Measurements from ENCODE around the gene SCLY. TPM values are rescaled to one million over a fixed set of nuclear protein-coding genes. Genes with fewer than 3 reads are reported as not detected.

SCLY gene
- total and polyA plus RNA-seq, 2 of the 13 experiments (the other 11 are each of a cell fraction or from before 2014, with no cell fraction given), result 27.9 to 38.6 TPM

DNA sequence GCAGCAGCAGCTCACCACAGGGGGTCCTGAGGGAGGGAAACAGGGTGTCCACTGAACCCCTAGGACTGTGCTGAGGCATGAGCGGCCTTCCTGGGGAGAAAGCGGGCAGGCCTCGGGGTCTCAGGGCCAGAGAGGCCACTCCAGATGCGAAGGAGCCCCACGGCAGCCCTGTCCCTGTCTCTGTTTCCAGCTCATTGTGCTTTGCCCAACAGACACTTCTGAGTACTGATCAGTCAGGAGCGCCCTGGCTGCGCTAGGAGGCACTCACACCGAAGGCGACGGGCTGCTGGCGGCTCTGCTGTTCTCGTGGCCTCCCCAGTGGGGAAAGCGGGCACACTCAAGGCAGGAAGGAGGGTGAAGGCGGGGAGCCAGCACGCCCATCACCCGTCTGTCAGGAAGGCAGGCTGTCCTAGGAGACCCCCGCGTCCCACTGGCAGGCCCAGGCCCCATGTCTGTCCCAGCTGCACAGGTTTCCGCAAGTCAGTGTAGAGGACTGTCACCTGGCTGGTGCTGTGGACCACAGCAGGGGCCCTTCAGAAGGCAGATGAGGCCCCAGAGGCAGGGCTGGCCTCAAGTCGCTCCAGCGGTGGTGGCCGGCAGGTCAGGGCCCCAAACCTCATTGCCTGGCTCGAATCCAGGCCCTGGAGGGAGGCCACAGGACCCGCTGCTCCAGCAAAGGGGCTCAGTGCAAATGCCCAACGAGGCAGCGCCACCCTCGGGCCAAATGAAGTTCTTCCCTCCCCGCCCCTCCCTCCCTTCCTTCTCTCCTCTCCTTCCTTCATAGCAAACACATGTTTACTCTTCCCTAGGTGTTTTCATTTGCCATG, 46.1 kb downstream of the SCLY start (continued):
- TF ChIP-seq, protein P1, sequence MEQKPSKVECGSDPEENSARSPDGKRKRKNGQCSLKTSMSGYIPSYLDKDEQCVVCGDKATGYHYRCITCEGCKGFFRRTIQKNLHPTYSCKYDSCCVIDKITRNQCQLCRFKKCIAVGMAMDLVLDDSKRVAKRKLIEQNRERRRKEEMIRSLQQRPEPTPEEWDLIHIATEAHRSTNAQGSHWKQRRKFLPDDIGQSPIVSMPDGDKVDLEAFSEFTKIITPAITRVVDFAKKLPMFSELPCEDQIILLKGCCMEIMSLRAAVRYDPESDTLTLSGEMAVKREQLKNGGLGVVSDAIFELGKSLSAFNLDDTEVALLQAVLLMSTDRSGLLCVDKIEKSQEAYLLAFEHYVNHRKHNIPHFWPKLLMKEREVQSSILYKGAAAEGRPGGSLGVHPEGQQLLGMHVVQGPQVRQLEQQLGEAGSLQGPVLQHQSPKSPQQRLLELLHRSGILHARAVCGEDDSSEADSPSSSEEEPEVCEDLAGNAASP (CRISPR knock-in tag; IDR thresholded peaks at IDR 0.05; ENCODE audit: borderline replicate concordance), result no peak
- TF ChIP-seq KLF13 (CRISPR knock-in tag; IDR thresholded peaks at IDR 0.05) (0 out of 2 replicates have a peak, but pooled peaks have one; percentile 40), FOXJ3 (CRISPR knock-in tag; IDR thresholded peaks at IDR 0.05; ENCODE audit: borderline replicate concordance) (no peak), ATM (IDR thresholded peaks at IDR 0.05; ENCODE audit: borderline replicate concordance) (no peak), HDAC2 (CRISPR knock-in tag; IDR thresholded peaks at IDR 0.05) (no peak), HES4 (CRISPR knock-in tag; IDR thresholded peaks at IDR 0.05; ENCODE audit: borderline replicate concordance) (no peak), ZNF460 (CRISPR knock-in tag; IDR thresholded peaks at IDR 0.05; ENCODE audit: borderline replicate concordance) (no peak), GATA4 (IDR thresholded peaks at IDR 0.05; ENCODE audit: borderline replicate concordance, low read depth) (no peak), RARA (CRISPR knock-in tag; IDR thresholded peaks at IDR 0.05) (no peak), ZNF572 (CRISPR knock-in tag; IDR thresholded peaks at IDR 0.05) (peak; percentile 62; the same call in 1 of the 2 replicates)
- TF ChIP-seq, protein P2, sequence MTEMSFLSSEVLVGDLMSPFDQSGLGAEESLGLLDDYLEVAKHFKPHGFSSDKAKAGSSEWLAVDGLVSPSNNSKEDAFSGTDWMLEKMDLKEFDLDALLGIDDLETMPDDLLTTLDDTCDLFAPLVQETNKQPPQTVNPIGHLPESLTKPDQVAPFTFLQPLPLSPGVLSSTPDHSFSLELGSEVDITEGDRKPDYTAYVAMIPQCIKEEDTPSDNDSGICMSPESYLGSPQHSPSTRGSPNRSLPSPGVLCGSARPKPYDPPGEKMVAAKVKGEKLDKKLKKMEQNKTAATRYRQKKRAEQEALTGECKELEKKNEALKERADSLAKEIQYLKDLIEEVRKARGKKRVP (CRISPR knock-in tag; IDR thresholded peaks at IDR 0.05), result no peak
- TF ChIP-seq, protein P3, sequence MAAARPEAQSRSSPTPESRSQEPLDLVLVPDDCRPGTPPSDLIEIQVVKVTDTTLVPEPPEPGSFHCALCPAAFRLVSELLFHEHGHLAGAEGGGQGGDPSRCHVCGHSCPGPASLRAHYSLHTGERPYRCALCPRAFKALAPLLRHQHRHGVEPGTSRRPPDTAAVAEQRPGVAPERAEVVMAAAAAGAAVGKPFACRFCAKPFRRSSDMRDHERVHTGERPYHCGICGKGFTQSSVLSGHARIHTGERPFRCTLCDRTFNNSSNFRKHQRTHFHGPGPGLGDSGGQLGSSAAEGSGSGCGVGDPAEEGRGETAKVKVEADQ (CRISPR knock-in tag; IDR thresholded peaks at IDR 0.05; ENCODE audit: borderline replicate concordance), result no peak
- TF ChIP-seq, protein P4, sequence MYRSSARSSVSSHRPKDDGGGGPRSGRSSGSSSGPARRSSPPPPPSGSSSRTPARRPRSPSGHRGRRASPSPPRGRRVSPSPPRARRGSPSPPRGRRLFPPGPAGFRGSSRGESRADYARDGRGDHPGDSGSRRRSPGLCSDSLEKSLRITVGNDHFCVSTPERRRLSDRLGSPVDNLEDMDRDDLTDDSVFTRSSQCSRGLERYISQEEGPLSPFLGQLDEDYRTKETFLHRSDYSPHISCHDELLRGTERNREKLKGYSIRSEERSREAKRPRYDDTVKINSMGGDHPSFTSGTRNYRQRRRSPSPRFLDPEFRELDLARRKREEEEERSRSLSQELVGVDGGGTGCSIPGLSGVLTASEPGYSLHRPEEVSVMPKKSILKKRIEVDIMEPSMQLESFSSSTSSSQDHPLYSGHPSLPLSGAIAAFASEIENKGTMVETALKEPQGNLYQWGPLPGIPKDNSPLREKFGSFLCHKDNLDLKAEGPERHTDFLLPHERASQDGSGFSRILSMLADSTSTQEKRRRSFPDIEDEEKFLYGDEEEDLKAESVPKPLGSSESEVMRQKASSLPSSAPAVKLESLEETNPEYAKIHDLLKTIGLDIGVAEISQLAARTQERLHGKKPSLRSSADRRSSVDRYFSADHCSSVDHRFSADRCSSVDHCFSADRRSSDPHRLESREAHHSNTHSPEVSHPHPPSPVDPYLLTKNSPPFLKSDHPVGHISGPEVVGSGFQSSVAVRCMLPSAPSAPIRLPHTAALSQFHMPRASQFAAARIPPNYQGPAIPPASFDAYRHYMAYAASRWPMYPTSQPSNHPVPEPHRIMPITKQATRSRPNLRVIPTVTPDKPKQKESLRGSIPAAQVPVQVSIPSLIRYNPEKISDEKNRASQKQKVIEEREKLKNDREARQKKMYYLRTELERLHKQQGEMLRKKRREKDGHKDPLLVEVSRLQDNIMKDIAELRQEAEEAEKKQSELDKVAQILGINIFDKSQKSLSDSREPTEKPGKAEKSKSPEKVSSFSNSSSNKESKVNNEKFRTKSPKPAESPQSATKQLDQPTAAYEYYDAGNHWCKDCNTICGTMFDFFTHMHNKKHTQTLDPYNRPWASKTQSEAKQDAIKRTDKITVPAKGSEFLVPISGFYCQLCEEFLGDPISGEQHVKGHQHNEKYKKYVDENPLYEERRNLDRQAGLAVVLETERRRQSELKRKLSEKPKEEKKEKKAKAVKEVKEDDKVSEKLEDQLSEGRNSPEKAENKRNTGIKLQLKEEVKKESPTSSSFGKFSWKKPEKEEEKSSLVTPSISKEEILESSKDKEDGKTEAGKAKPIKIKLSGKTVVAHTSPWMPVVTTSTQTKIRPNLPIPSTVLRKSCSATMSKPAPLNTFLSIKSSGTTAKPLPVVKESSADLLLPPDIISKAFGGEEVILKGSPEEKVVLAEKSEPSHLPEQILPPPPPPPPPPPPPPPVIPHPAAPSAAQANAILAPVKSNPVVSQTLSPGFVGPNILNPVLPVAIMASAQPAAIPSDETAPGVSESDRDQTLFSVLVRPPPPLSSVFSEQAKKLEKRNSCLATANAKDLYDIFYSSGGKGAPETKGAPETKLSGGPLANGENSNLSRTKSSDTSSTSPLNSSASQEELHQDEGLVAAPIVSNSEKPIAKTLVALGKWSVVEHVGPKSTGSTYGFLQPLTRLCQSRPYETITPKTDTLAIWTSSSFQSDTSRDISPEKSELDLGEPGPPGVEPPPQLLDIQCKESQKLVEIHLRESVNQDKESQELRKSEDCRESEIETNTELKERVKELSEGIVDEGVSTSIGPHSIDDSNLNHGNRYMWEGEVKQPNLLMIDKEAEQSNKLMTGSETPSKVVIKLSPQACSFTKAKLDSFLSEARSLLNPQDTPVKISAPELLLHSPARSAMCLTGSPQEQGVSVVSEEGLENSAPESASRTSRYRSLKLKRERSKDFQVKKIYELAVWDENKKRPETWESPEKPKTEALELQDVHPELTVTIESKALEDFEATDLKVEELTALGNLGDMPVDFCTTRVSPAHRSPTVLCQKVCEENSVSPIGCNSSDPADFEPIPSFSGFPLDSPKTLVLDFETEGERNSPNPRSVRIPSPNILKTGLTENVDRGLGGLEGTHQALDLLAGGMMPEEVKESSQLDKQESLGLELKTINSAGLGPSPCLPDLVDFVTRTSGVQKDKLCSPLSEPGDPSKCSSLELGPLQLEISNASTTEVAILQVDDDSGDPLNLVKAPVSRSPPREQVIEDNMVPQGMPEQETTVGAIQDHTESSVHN (CRISPR knock-in tag; IDR thresholded peaks at IDR 0.05), result no peak
- TF ChIP-seq, protein P5, sequence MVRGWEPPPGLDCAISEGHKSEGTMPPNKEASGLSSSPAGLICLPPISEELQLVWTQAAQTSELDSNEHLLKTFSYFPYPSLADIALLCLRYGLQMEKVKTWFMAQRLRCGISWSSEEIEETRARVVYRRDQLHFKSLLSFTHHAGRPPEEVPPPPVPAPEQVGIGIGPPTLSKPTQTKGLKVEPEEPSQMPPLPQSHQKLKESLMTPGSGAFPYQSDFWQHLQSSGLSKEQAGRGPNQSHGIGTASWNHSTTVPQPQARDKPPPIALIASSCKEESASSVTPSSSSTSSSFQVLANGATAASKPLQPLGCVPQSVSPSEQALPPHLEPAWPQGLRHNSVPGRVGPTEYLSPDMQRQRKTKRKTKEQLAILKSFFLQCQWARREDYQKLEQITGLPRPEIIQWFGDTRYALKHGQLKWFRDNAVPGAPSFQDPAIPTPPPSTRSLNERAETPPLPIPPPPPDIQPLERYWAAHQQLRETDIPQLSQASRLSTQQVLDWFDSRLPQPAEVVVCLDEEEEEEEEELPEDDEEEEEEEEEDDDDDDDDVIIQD (CRISPR knock-in tag; IDR thresholded peaks at IDR 0.05; ENCODE audit: low read depth), result no peak; the same call in 1 of the 2 replicates
